HepG2 (cell line): ENCODE data around the gene EIF1. TPM values are rescaled to one million over a fixed set of nuclear protein-coding genes. Genes with fewer than 3 reads are reported as not detected.

ENCODE experiments used
- ATAC-seq: fragments of 200-7000 bp; cut with Tn5 transposase; 3 replicates; pipeline ENCODE4 v1.9.1; 2020; ENCODE audit warnings: mild to moderate bottlenecking, moderate library complexity
- BruUV-seq: library from RNA; stranded (reverse); fragments of 400-500 nt; replicated peaks from 2 replicates; lab custom pipeline; 2021; lab: Mats Ljungman, UMichigan
- CTCF ChIA-PET: fragments of 300-600 bp; formaldehyde crosslinking; extraction: SDS; loops from one replicate; lab custom pipeline; 2021; ENCODE audit warnings: low total read pairs, inconsistent platforms, low intra/inter-chr PET ratio; lab: Yijun Ruan, JAX
- POLR2A ChIA-PET: fragments of 350-600 bp; sonication (Branson Sonifier 250); formaldehyde crosslinking; loops from one replicate; lab custom pipeline; 2020; ENCODE audit warnings: antibody characterized with exemption, inconsistent platforms; lab: Yijun Ruan, JAX
- DNase-seq: peaks from one replicate; pipeline ENCODE4 v3.0.0-alpha.2; 2015; ENCODE audit warnings: low spot score
- FAIRE-seq: peaks from 3 replicates; lab custom pipeline; 2011; peaks lifted over from hg19 to GRCh38; lab: Jason Lieb, UNC
- H2AFZ ChIP-seq: one replicate; pipeline ENCODE4 v1.6.1; 2011; ENCODE audit warnings: low read length, inconsistent platforms
- H3K27ac ChIP-seq: fragments of 300-600 bp; 3 replicates; pipeline ENCODE4 v1.8.0; 2011; ENCODE audit warnings: mixed run types, mild to moderate bottlenecking, mixed read lengths, low read length, inconsistent platforms; ENCODE audit not compliant: insufficient read depth; ENCODE audit errors: extremely low read length
- H3K27me3 ChIP-seq, 2 experiments: fragments of 200-600 bp in 1 of 2; 2 replicates in 1 of 2; 3 replicates in 1 of 2; pipeline versions ENCODE4 v1.6.0 to v1.8.0; 2011; ENCODE audit warnings: low read length in 2 of 2, mild to moderate bottlenecking in 2 of 2, moderate library complexity in 2 of 2, inconsistent platforms in 1 of 2; ENCODE audit not compliant: insufficient read depth in 2 of 2, control insufficient read depth in 1 of 2
- H3K36me3 ChIP-seq, 2 experiments: fragments of 200-600 bp in 1 of 2; replicated peaks in 1 of 2; 2 replicates in 1 of 2; 3 replicates in 1 of 2; pipeline versions ENCODE4 v1.5.1 to v1.8.0; 2011; ENCODE audit warnings: low read length in 2 of 2, inconsistent platforms in 1 of 2; ENCODE audit not compliant: insufficient read depth in 2 of 2, control insufficient read depth in 1 of 2
- H3K4me1 ChIP-seq: 2 replicates; pipeline ENCODE4 v1.5.1; 2012; ENCODE audit warnings: low read length, inconsistent platforms; ENCODE audit not compliant: insufficient read depth
- H3K4me2 ChIP-seq: 2 replicates; pipeline ENCODE4 v1.6.0; 2011; ENCODE audit warnings: low read depth, low read length, inconsistent platforms
- H3K4me3 ChIP-seq, 3 experiments: fragments of 200-600 bp in 1 of 3; sonication (generic), shearing (Covaris generic) in 1 of 3; replicated peaks in 1 of 3; 2 replicates each; pipeline ENCODE4 v1.5.1; 2011 to 2016; ENCODE audit warnings: low read length in 3 of 3, inconsistent platforms in 2 of 3, low read depth in 2 of 3, mild to moderate bottlenecking in 2 of 3, control low read depth in 1 of 3, mixed read lengths in 1 of 3; ENCODE audit not compliant: insufficient read depth in 1 of 3
- H3K79me2 ChIP-seq: one replicate; pipeline ENCODE4 v1.6.1; 2011; ENCODE audit warnings: low read length, inconsistent platforms; ENCODE audit not compliant: insufficient read depth
- H3K9ac ChIP-seq: 2 replicates; pipeline ENCODE4 v1.6.0; 2011; ENCODE audit warnings: mild to moderate bottlenecking, low read depth, low read length, inconsistent platforms; ENCODE audit not compliant: insufficient read depth
- H3K9me3 ChIP-seq: 2 replicates; pipeline ENCODE4 v1.5.1; 2012; ENCODE audit warnings: mild to moderate bottlenecking, low read length
- H4K20me1 ChIP-seq: 2 replicates; pipeline ENCODE4 v1.6.0; 2011; ENCODE audit warnings: inconsistent platforms, mild to moderate bottlenecking, low read length, moderate library complexity; ENCODE audit not compliant: insufficient read depth
- CENPX ChIP-seq: sonication (generic); formaldehyde crosslinking; IDR thresholded peaks from 2 replicates; pipeline ENCODE4 v1.9.0; 2021; ENCODE audit warnings: mild to moderate bottlenecking, missing genetic modification reagents, moderate library complexity
- GZF1 ChIP-seq: sonication (generic); formaldehyde crosslinking; IDR thresholded peaks from 2 replicates; pipeline ENCODE4 v1.5.1; 2020; ENCODE audit warnings: mild to moderate bottlenecking, missing genetic modification reagents
- KDM5A ChIP-seq: fragments of 200-600 bp; sonication (generic); IDR thresholded peaks from 2 replicates; pipeline ENCODE4 v1.7.0; 2018; ENCODE audit warnings: antibody characterized with exemption, mild to moderate bottlenecking, low read length, borderline replicate concordance
- MLX ChIP-seq: IDR thresholded peaks from 2 replicates; pipeline ENCODE4 v1.6.1; 2016
- MYC ChIP-seq: sonication (generic); formaldehyde crosslinking; IDR thresholded peaks from 2 replicates; pipeline ENCODE4 v1.9.0; 2021; ENCODE audit warnings: missing genetic modification reagents, borderline replicate concordance
- POLR2AphosphoS5 ChIP-seq: IDR thresholded peaks from 2 replicates; pipeline ENCODE4 v1.6.1; 2012; ENCODE audit warnings: low read depth, low read length
- TAF15 ChIP-seq: fragments of 200-400 bp; formaldehyde crosslinking; IDR thresholded peaks from one replicate; pipeline ENCODE4 v1.6.1; 2018; ENCODE audit warnings: mild to moderate bottlenecking, low read depth, low read length; ENCODE audit not compliant: poor library complexity, severe bottlenecking
- WGBS: methylation state at CpG from one replicate; pipeline ENCODE4 v1.1.6; 2017; ENCODE audit warnings: low lambda C conversion rate; 5-methylcytosine and 5-hydroxymethylcytosine counted together
- in situ Hi-C: cut with HindIII; loops from 2 replicates; pipeline ENCODE4 v1.10.0; 2017; ENCODE audit warnings: low pct_unique_long_range_greater_than_20kb; ENCODE audit not compliant: extremely low pct_ligation_motif_present
- intact Hi-C: fragments of 100-400 bp; cut with micrococcal nuclease; formaldehyde crosslinking; loops from one replicate; pipeline ENCODE4 v1.10.0; 2022; ENCODE audit not compliant: unreplicated experiment
- polyA plus RNA-seq, 8 experiments: library from polyadenylated mRNA; depleted of rRNA in 3 of 8; stranded (reverse) in 7 of 8; unstranded in 1 of 8; fragments of >200 nt; fragmentation: Illumina TruSeq in 4 of 8; extraction: Trizol in 4 of 8; gene quantifications; 2 replicates each; pipeline versions ENCODE4 v1.2.1 to v1.2.3, GENCODE V29; 2011 to 2016; ENCODE audit warnings: low read depth in 4 of 8, missing spikeins in 1 of 8, mixed read lengths in 1 of 8; ENCODE audit not compliant: insufficient read depth in 1 of 8
- total RNA-seq, 5 experiments: library from RNA; depleted of rRNA; stranded (reverse); fragments of >200 nt; fragmentation: Illumina TruSeq; extraction: Trizol; gene quantifications; 2 replicates each; pipeline ENCODE4 v1.2.3, GENCODE V29; 2016; ENCODE audit warnings: low read depth in 1 of 5

The EIF1 gene
- total and polyA plus RNA-seq, 2 of the 13 experiments (the other 11 are each of a cell fraction or from before 2014, with no cell fraction given): 147 to 517 TPM

- FAIRE-seq: no peak
- Histone ChIP-seq H3K9ac (no peak overlapping the region), H3K4me2 (no peak overlapping the region), H3K4me3 (no peak overlapping the region), H3K4me1 (no peaks in the 10 kb centered on the region), H3K27ac (no peak overlapping the region), H4K20me1 (no peaks in the 10 kb centered on the region), H3K36me3 (no peaks in the 10 kb centered on the region), H3K27me3 (peaks cover 10 to 62% of the 10 kb centered on the region in 2 experiments; a peak in 4 of 5 replicates), H3K9me3 (no peaks in the 10 kb centered on the region), H3K79me2 (no peaks in the 10 kb centered on the region), H2AFZ (no peak overlapping the region)
- in situ Hi-C loops (no loop called here), intact Hi-C loops (no loop called here)
- ATAC-seq: peak; percentile 63
- TF ChIP-seq KDM5A (no peak), GZF1 (CRISPR knock-in tag) (no peak), TAF15 (no peak), MLX (CRISPR knock-in tag) (no peak), CENPX (CRISPR knock-in tag) (no peak)
- ChIA-PET POLR2A (interaction anchor here (1.0 to 1.8 kb wide), 2 partner anchors 35 to 37 kb away, joined by 5 to 8 read pairs; no protein-coding TSS in a partner anchor), CTCF (no interaction called here)
- WGBS: 15% methylated on average over 5 of the region's 5 CpGs
- BruUV-seq: no TSS peak
- no peak for DNase-seq
Measured at GRCh38 chr17:41725134-41725533, 36.4 kb downstream of the EIF1 start.

GRCh38 chr17:41728056-41728455, 39.4 kb downstream of the EIF1 start:
- TF ChIP-seq MYC (CRISPR knock-in tag) (0 out of 2 replicates have a peak, but pooled peaks have one; percentile 18), POLR2AphosphoS5 (no peak)
- TF ChIP-seq, all 625 proteins: peak for 1
- in situ Hi-C loops (no loop called here), intact Hi-C loops (no loop called here)
- BruUV-seq: no TSS peak
- ChIA-PET POLR2A (interaction anchor here (1.8 kb wide), 1 partner anchor 40 kb away, joined by 6 read pairs; the partner anchor contains the start of gene EIF1), CTCF (no interaction called here)
- no peaks in the 10 kb centered on the region for H3K4me1 ChIP-seq
- FAIRE-seq: no peak
- no peak for DNase-seq
- H3K9me3 ChIP-seq: no peaks in the 10 kb centered on the region
- H3K9ac ChIP-seq: no peak overlapping the region
- ATAC-seq: no peak; the same call in 1 of the 3 replicates
- no peak overlapping the region for H2AFZ ChIP-seq
- no peaks in the 10 kb centered on the region for H4K20me1 ChIP-seq
- no peaks in the 10 kb centered on the region for H3K36me3 ChIP-seq
- no peaks in the 10 kb centered on the region for H3K79me2 ChIP-seq
- 14% methylated on average over 5 of the region's 12 CpGs for WGBS
- no peak overlapping the region for H3K4me2 ChIP-seq
- no peak overlapping the region for H3K27ac ChIP-seq
- H3K4me3 ChIP-seq: no peak overlapping the region
- H3K27me3 ChIP-seq: peaks cover 18 to 80% of the 10 kb centered on the region in 2 experiments
